ENCODE data around the gene STEAP1B. TPM values are rescaled to one million over a fixed set of nuclear protein-coding genes. Genes with fewer than 3 reads are reported as not detected.
"Not testable (repeated sequence)": the region's sequence is repeated elsewhere in the genome, so short reads cannot be mapped to it uniquely, and the experiment has no call there.

STEAP1B gene
- total RNA-seq, 1 experiment from 2014 or later, result 3.2 TPM

GRCh38 chr7:22452142-22452959 is 47.6 kb downstream of the STEAP1B start:
- no peak overlapping the region for H4K91ac ChIP-seq (ENCODE audit: insufficient read length, low read depth, low read length)

GRCh38 chr7:22450013-22450412 is 50.0 kb downstream of the STEAP1B start:
- peaks cover 31 to 34% of the 10 kb centered on the region in 2 experiments for H3K4me1 Mint-ChIP-seq
- H3K9me3 Mint-ChIP-seq; H3K4me1 ChIP-seq (ENCODE audit: insufficient read depth, low read length); DNase-seq; H4K91ac ChIP-seq (ENCODE audit: insufficient read length, low read depth, low read length); H3K27me3 Mint-ChIP-seq (ENCODE audit: low read depth); H3K27me3 ChIP-seq (ENCODE audit: insufficient read depth, low read length); H2BK5ac ChIP-seq (ENCODE audit: insufficient read length, low read length); H2BK20ac ChIP-seq (ENCODE audit: low read depth, low read length, poor library complexity, severe bottlenecking); H3K79me2 ChIP-seq (ENCODE audit: insufficient read depth, low read length); H2BK15ac ChIP-seq (ENCODE audit: low read depth, low read length); H3K23me2 ChIP-seq (ENCODE audit: insufficient read length, low read depth, low read length, poor library complexity, severe bottlenecking); H3K9ac ChIP-seq (ENCODE audit: extremely low read depth, insufficient read length, low read length); H3K4ac ChIP-seq (ENCODE audit: low read depth, low read length); H4K8ac ChIP-seq (replicated peaks; ENCODE audit: insufficient read length, low read depth, low read length); H3K27ac Mint-ChIP-seq; H3K4me3 Mint-ChIP-seq; H4K20me1 ChIP-seq (ENCODE audit: control insufficient read depth, insufficient read depth, insufficient read length); H2BK120ac ChIP-seq (ENCODE audit: low read depth, low read length, poor library complexity, severe bottlenecking); H2AK5ac ChIP-seq (ENCODE audit: insufficient read length, low read length); H3K14ac ChIP-seq (ENCODE audit: insufficient read depth, low read length); H3K36me3 Mint-ChIP-seq (ENCODE audit: insufficient read depth in 1 of 3, low read depth in 3 of 3); H3K9me3 ChIP-seq (ENCODE audit: control insufficient read depth, low read depth, low read length); H3K27ac ChIP-seq (ENCODE audit: insufficient read length, low read depth, low read length); H2BK12ac ChIP-seq (ENCODE audit: insufficient read length, low read depth, low read length); H3K4me2 ChIP-seq (ENCODE audit: insufficient read depth, insufficient read length, low read length); H2AFZ ChIP-seq (ENCODE audit: low read length); H3K23ac ChIP-seq (ENCODE audit: insufficient read length, low read depth, low read length); H3K18ac ChIP-seq (ENCODE audit: insufficient read length, low read depth, low read length); H3K79me1 ChIP-seq (ENCODE audit: insufficient read depth, low read depth, low read length, poor library complexity, severe bottlenecking); H3K56ac ChIP-seq (ENCODE audit: insufficient read length, low read depth, low read length); H3T11ph ChIP-seq (ENCODE audit: low read length); H4K5ac ChIP-seq (ENCODE audit: insufficient read length, low read depth, low read length): not testable (repeated sequence)

More at GRCh38 chr7:22452142-22452959, 47.6 kb downstream of the STEAP1B start:
- Histone ChIP-seq H3K56ac (ENCODE audit: insufficient read length, low read depth, low read length) (no peak overlapping the region), H4K5ac (ENCODE audit: insufficient read length, low read depth, low read length) (no peak overlapping the region), H3K9me3 (ENCODE audit: control insufficient read depth, low read depth, low read length) (no peaks in the 10 kb centered on the region), H2BK20ac (ENCODE audit: low read depth, low read length, poor library complexity, severe bottlenecking) (no peak overlapping the region), H2AK5ac (ENCODE audit: insufficient read length, low read length) (no peak overlapping the region), H3K4me2 (ENCODE audit: insufficient read depth, insufficient read length, low read length) (peak overlapping the region; percentile 85), H3K4ac (ENCODE audit: low read depth, low read length) (no peak overlapping the region), H2BK5ac (ENCODE audit: insufficient read length, low read length) (no peak overlapping the region), H3K27me3 (ENCODE audit: insufficient read depth, low read length) (no peaks in the 10 kb centered on the region), H3K9ac (ENCODE audit: extremely low read depth, insufficient read length, low read length) (peak overlapping the region; percentile 32), H4K8ac (replicated peaks; ENCODE audit: insufficient read length, low read depth, low read length) (no peak overlapping the region), H2BK120ac (ENCODE audit: low read depth, low read length, poor library complexity, severe bottlenecking) (no peak overlapping the region), H4K20me1 (ENCODE audit: control insufficient read depth, insufficient read depth, insufficient read length) (no peaks in the 10 kb centered on the region), H3K23me2 (ENCODE audit: insufficient read length, low read depth, low read length, poor library complexity, severe bottlenecking) (no peaks in the 10 kb centered on the region), H3K4me1 (ENCODE audit: insufficient read depth, low read length) (no peaks in the 10 kb centered on the region), H3K14ac (ENCODE audit: insufficient read depth, low read length) (no peak overlapping the region), H3K79me1 (ENCODE audit: insufficient read depth, low read depth, low read length, poor library complexity, severe bottlenecking) (no peaks in the 10 kb centered on the region), H3K27ac (ENCODE audit: insufficient read length, low read depth, low read length) (no peak overlapping the region), H2BK15ac (ENCODE audit: low read depth, low read length) (no peak overlapping the region), H3K79me2 (ENCODE audit: insufficient read depth, low read length) (no peaks in the 10 kb centered on the region), H3T11ph (ENCODE audit: low read length) (no peak overlapping the region), H3K18ac (ENCODE audit: insufficient read length, low read depth, low read length) (no peak overlapping the region), H3K23ac (ENCODE audit: insufficient read length, low read depth, low read length) (no peak overlapping the region), H2AFZ (ENCODE audit: low read length) (peak overlapping the region; percentile 98), H2BK12ac (ENCODE audit: insufficient read length, low read depth, low read length) (no peak overlapping the region)
- H3K27me3 Mint-ChIP-seq (ENCODE audit: low read depth), result peaks cover 5% of the 10 kb centered on the region
- peak; percentile 86 for TF ChIP-seq CTCF (conservative IDR thresholded peaks at IDR 0.05)
- peak overlapping the region; percentile 53 to 55; a peak in 3 of 5 replicates for H3K4me3 Mint-ChIP-seq
- peaks cover 18 to 25% of the 10 kb centered on the region in 2 experiments for H3K4me1 Mint-ChIP-seq
- no CpG with 5 or more reads among the region's 19 CpGs for WGBS (ENCODE audit: extremely low coverage, insufficient read length, low lambda C conversion rate)
- peaks cover 0 to 6% of the 10 kb centered on the region in 2 experiments; a peak in 2 of 5 replicates for H3K9me3 Mint-ChIP-seq
- H3K36me3 Mint-ChIP-seq (ENCODE audit: insufficient read depth in 1 of 3, low read depth in 3 of 3), result peaks cover 0 to 7% (median 0%) of the 10 kb centered on the region in 3 experiments; a peak in 2 of 7 replicates
- DNase-seq, result peak; percentile 84
- no peak overlapping the region for H3K27ac Mint-ChIP-seq
